GM23248 (cell line): ENCODE data around the gene ODF2. TPM values are rescaled to one million over a fixed set of nuclear protein-coding genes. Genes with fewer than 3 reads are reported as not detected.

Source experiments
- DNase-seq: peaks from one replicate; pipeline ENCODE4 v3.0.0-alpha.2; 2015
- H2AFZ ChIP-seq: fragments of 200-600 bp; sonication (generic); 2 replicates; pipeline ENCODE4 v1.6.1; 2016; ENCODE audit warnings: antibody characterized with exemption
- H3F3A ChIP-seq: fragments of 200-600 bp; sonication (generic); 2 replicates; pipeline ENCODE4 v1.6.1; 2016; ENCODE audit warnings: mild to moderate bottlenecking, antibody characterized with exemption, mixed run types; ENCODE audit not compliant: insufficient read depth
- H3K27ac ChIP-seq: fragments of 200-600 bp; sonication (generic); 2 replicates; pipeline ENCODE4 v1.5.1; 2016; ENCODE audit warnings: mild to moderate bottlenecking
- H3K27me3 ChIP-seq: fragments of 200-600 bp; sonication (generic); replicated peaks from 2 replicates; pipeline ENCODE4 v1.6.1; 2016; ENCODE audit warnings: mild to moderate bottlenecking; ENCODE audit not compliant: insufficient read depth
- H3K36me3 ChIP-seq: fragments of 200-600 bp; sonication (generic); 2 replicates; pipeline ENCODE4 v1.6.1; 2016; ENCODE audit warnings: low read depth, mild to moderate bottlenecking
- H3K4me1 ChIP-seq: fragments of 200-600 bp; sonication (generic); 2 replicates; pipeline ENCODE4 v1.6.1; 2016; ENCODE audit warnings: mild to moderate bottlenecking; ENCODE audit not compliant: insufficient read depth
- H3K4me2 ChIP-seq: fragments of 200-600 bp; sonication (generic); one replicate; pipeline ENCODE4 v1.6.1; 2016; ENCODE audit warnings: mild to moderate bottlenecking; ENCODE audit not compliant: unreplicated experiment
- H3K4me3 ChIP-seq: fragments of 200-600 bp; sonication (generic); 2 replicates; pipeline ENCODE4 v1.5.1; 2016; ENCODE audit warnings: mild to moderate bottlenecking
- H3K79me2 ChIP-seq: fragments of 200-600 bp; sonication (generic); 2 replicates; pipeline ENCODE4 v1.6.1; 2016; ENCODE audit warnings: mild to moderate bottlenecking; ENCODE audit not compliant: insufficient read depth
- H3K9ac ChIP-seq: fragments of 200-600 bp; sonication (generic); 2 replicates; pipeline ENCODE4 v1.6.1; 2016; ENCODE audit warnings: mild to moderate bottlenecking
- H3K9me2 ChIP-seq: fragments of 200-600 bp; sonication (generic); 2 replicates; pipeline ENCODE4 v1.6.1; 2016; ENCODE audit warnings: mixed run types, mild to moderate bottlenecking, moderate library complexity; ENCODE audit not compliant: insufficient read depth
- H3K9me3 ChIP-seq: fragments of 200-600 bp; sonication (generic); one replicate; pipeline ENCODE4 v1.6.1; 2017; ENCODE audit warnings: low read depth
- H4K20me1 ChIP-seq: fragments of 200-600 bp; sonication (generic); 2 replicates; pipeline ENCODE4 v1.6.0; 2016; ENCODE audit not compliant: insufficient read depth
- EZH2 ChIP-seq: fragments of 200-600 bp; sonication (generic); IDR thresholded peaks from 2 replicates; pipeline ENCODE4 v1.6.1; 2018; ENCODE audit warnings: antibody characterized with exemption, mild to moderate bottlenecking; ENCODE audit not compliant: insufficient read depth, poor library complexity, severe bottlenecking
- EZH2phosphoT487 ChIP-seq: fragments of 200-600 bp; sonication (generic); IDR thresholded peaks from 2 replicates; pipeline ENCODE4 v1.6.1; 2018; ENCODE audit warnings: antibody characterized with exemption, moderate library complexity, mild to moderate bottlenecking, low read depth; ENCODE audit not compliant: insufficient read depth
- WGBS, 2 experiments: methylation state at CpG; one replicate each; pipeline ENCODE4 v1.1.6; 2015 to 2017; ENCODE audit warnings: low lambda C conversion rate in 2 of 2, low coverage in 1 of 2; ENCODE audit errors: missing lambda C conversion rate in 2 of 2; 5-methylcytosine and 5-hydroxymethylcytosine counted together
- in situ Hi-C: fragments of 300-500 bp; cut with MboI; formaldehyde crosslinking; loops from 2 replicates; pipeline ENCODE4 v1.15.0; 2020
- polyA plus RNA-seq: library from polyadenylated mRNA; unstranded; fragments of >200 nt; fragmentation: Nextera tagmentation; extraction: Ambion mirVana; gene quantifications from 2 replicates; pipeline ENCODE4 v1.2.1, GENCODE V29; 2016
- small RNA-seq: library from RNA; depleted of rRNA; stranded (forward); fragments of <200 nt; gene quantifications from one replicate; pipeline ENCODE3, GENCODE V24; 2014; ENCODE audit warnings: low read depth, low replicate concordance
- total RNA-seq: library from RNA; depleted of rRNA; stranded (reverse); fragments of >200 nt; shearing (Covaris generic); gene quantifications from 2 replicates; pipeline ENCODE4 v1.2.3, GENCODE V29; 2014; rRNA removed

Gene ODF2
- total and polyA plus RNA-seq, 2 experiments from 2014 or later, result 29.5 to 34.8 TPM

DNA sequence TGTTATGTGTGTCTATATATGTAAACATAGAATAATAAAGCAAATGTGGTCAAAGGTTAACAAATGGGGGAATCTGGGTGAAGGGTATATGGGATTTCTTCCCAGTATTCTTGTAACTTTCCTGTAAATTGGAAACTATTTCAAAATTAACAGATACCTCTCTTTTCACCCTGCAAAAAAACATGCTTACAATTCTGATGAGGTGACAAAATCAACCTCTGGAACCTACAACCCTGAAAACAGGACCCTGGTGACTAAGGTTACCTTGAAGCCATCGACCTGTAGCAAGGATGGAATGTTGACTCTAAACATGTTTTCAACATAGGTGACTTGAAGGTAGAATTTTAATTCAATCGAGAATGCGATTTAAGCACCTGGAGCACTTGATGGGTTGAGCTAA, 90.7 kb downstream of the ODF2 start:
- Histone ChIP-seq H4K20me1 (no peaks in the 10 kb centered on the region), H3K9ac (no peak overlapping the region), H3K4me1 (peaks cover 25% of the 10 kb centered on the region), H3K9me2 (no peaks in the 10 kb centered on the region), H3K4me3 (no peak overlapping the region), H3K27me3 (no peaks in the 10 kb centered on the region), H3F3A (peaks cover 31% of the 10 kb centered on the region), H3K9me3 (no peaks in the 10 kb centered on the region), H3K27ac (no peak overlapping the region), H3K36me3 (peaks cover 9% of the 10 kb centered on the region; the same call in 1 of the 2 replicates), H3K4me2 (no peak overlapping the region), H3K79me2 (no peaks in the 10 kb centered on the region), H2AFZ (no peak overlapping the region)
- TF ChIP-seq EZH2phosphoT487, result no peak
- TF ChIP-seq EZH2, result no peak
- in situ Hi-C loops, result no loop called here
- DNase-seq, result no peak
- WGBS, 2 experiments, result 79 to 82% methylated on average over 3 of the region's 3 CpGs

DNA sequence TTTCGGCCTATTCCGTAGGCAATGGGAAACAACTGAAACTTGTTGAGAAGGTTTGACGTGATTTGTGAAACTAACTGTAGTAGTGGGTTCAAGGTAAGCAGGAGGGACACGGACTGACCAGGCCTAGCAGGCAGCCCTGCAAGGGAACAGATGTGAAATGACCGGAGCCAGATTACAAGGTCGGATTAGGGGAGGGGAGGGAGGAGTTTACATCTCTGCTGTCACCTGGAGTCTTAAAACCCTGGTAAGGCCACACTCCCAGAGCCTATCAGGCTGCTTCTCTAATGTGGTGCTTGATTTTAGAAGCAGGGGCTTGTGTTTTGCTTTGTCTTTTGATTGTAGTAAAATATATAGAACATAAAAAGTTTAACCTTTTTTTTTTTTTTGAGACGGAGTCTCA, 93.1 kb downstream of the ODF2 start:
- no peak for TF ChIP-seq EZH2
- TF ChIP-seq EZH2phosphoT487, result no peak
- peaks cover 28% of the 10 kb centered on the region for H3K4me1 ChIP-seq
- WGBS, 2 experiments, result 89 to 91% methylated on average over 7 of the region's 7 CpGs

DNA sequence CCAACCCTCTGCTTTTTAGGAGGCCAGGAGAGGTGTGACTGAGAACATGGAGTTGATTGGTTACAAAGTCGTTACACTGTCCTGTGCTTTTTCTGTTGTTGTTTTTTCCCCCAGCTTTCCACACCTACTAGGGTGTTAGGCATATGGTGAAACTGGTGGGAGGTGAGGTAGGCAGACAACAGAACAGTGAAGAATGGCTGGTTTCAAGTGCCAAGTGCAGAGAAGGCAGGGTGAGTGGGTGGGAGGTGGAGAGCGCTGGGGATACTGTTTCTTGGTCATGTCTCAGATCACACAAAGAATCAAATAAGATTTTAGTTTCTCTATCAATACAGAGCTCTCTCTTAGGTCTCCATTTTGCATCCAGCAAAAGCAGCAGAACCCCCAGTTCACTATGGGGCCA, 94.4 kb downstream of the ODF2 start:
- H3K4me2 ChIP-seq, result peak overlapping the region; percentile 99
- H4K20me1 ChIP-seq, result peaks cover 3% of the 10 kb centered on the region; the same call in 1 of the 2 replicates
- H3K9me2 ChIP-seq, result no peaks in the 10 kb centered on the region
- peak overlapping the region; percentile 79 for H3K4me3 ChIP-seq
- no peaks in the 10 kb centered on the region for H3K27me3 ChIP-seq
- WGBS, 2 experiments, result 11 to 17% methylated on average over 2 of the region's 2 CpGs
- peak overlapping the region; percentile 94 for H3K9ac ChIP-seq
- peak overlapping the region; percentile 93 for H3K27ac ChIP-seq
- H3K4me1 ChIP-seq, result peaks cover 40% of the 10 kb centered on the region
- H3F3A ChIP-seq, result peaks cover 57% of the 10 kb centered on the region
- no peaks in the 10 kb centered on the region for H3K36me3 ChIP-seq
- in situ Hi-C loops, result no loop called here
- peaks cover 28% of the 10 kb centered on the region for H3K79me2 ChIP-seq
- no peaks in the 10 kb centered on the region for H3K9me3 ChIP-seq
- H2AFZ ChIP-seq, result peak overlapping the region; percentile 70
- no peak for TF ChIP-seq EZH2
- TF ChIP-seq EZH2phosphoT487, result no peak
- peak; percentile 30 for DNase-seq

More for the DNA sequence above, 93.1 kb downstream of the ODF2 start:
- Histone ChIP-seq H3F3A (peaks cover 43% of the 10 kb centered on the region), H2AFZ (no peak overlapping the region), H3K9me3 (no peaks in the 10 kb centered on the region), H4K20me1 (no peaks in the 10 kb centered on the region), H3K79me2 (peaks cover 14% of the 10 kb centered on the region), H3K27ac (peak overlapping the region; percentile 93), H3K9me2 (no peaks in the 10 kb centered on the region), H3K9ac (no peak overlapping the region), H3K27me3 (no peaks in the 10 kb centered on the region), H3K4me2 (no peak overlapping the region), H3K4me3 (no peak overlapping the region), H3K36me3 (no peaks in the 10 kb centered on the region)
- no peak for DNase-seq
- in situ Hi-C loops, result no loop called here

Small RNA genes lying within 50 kb of the gene (small RNA-seq; reads per million reads assigned to genes)
- not detected for gene RNU7-171P

Other genes starting within 250 kb of the ODF2 start
- gene GOLGA2, start 180.0 kb upstream of the ODF2 start, total RNA-seq, result 116 and 121 TPM in 2 replicates
- 32.9 and 35.1 TPM in 2 replicates for gene GOLGA2, start 180.0 kb upstream of the ODF2 start, polyA plus RNA-seq
- gene SWI5, start 179.7 kb upstream of the ODF2 start, total RNA-seq, result 32.8 and 43.3 TPM in 2 replicates
- gene SWI5, start 179.7 kb upstream of the ODF2 start, polyA plus RNA-seq, result 60.7 and 64.9 TPM in 2 replicates
- 10.0 and 13.8 TPM in 2 replicates for gene TRUB2, start 133.6 kb upstream of the ODF2 start, total RNA-seq
- gene TRUB2, start 133.6 kb upstream of the ODF2 start, polyA plus RNA-seq, result 30.3 and 33.2 TPM in 2 replicates
- gene COQ4, start 133.2 kb upstream of the ODF2 start, total RNA-seq, result 29.1 and 46.8 TPM in 2 replicates
- gene COQ4, start 133.2 kb upstream of the ODF2 start, polyA plus RNA-seq, result 34.1 and 36.0 TPM in 2 replicates
- gene SLC27A4, start 115.5 kb upstream of the ODF2 start, total RNA-seq, result 22.9 and 30.9 TPM in 2 replicates
- 11.8 and 12.3 TPM in 2 replicates for gene SLC27A4, start 115.5 kb upstream of the ODF2 start, polyA plus RNA-seq
- gene URM1, start 84.6 kb upstream of the ODF2 start, total RNA-seq, result 39.2 and 59.2 TPM in 2 replicates
- 60.9 and 64.4 TPM in 2 replicates for gene URM1, start 84.6 kb upstream of the ODF2 start, polyA plus RNA-seq
- gene CERCAM, start 35.1 kb upstream of the ODF2 start, total RNA-seq, result 474 and 525 TPM in 2 replicates
- 596 and 633 TPM in 2 replicates for gene CERCAM, start 35.1 kb upstream of the ODF2 start, polyA plus RNA-seq
- 27.1 and 31.5 TPM in 2 replicates for gene GLE1, start 48.7 kb downstream of the ODF2 start, total RNA-seq
- 18.1 and 18.5 TPM in 2 replicates for gene GLE1, start 48.7 kb downstream of the ODF2 start, polyA plus RNA-seq
- gene SPTAN1, start 96.6 kb downstream of the ODF2 start, total RNA-seq, result 275 and 287 TPM in 2 replicates
- gene SPTAN1, start 96.6 kb downstream of the ODF2 start, polyA plus RNA-seq, result 139 and 144 TPM in 2 replicates
- 64.5 and 93.1 TPM in 2 replicates for gene DYNC2I2, start 200.8 kb downstream of the ODF2 start, total RNA-seq
- 58.8 and 60.8 TPM in 2 replicates for gene DYNC2I2, start 200.8 kb downstream of the ODF2 start, polyA plus RNA-seq
- gene SET, start 233.2 kb downstream of the ODF2 start, total RNA-seq, result 263 and 283 TPM in 2 replicates
- 175 and 183 TPM in 2 replicates for gene SET, start 233.2 kb downstream of the ODF2 start, polyA plus RNA-seq
- 0.89 and 2.1 TPM in 2 replicates for gene PKN3, start 246.5 kb downstream of the ODF2 start, total RNA-seq
- gene PKN3, start 246.5 kb downstream of the ODF2 start, polyA plus RNA-seq, result 0.68 and 0.95 TPM in 2 replicates